Tibial artery (tissue), 4 donors: ENCODE measurements around the gene ENTR1.

Experiments used
- DNase-seq, 2 donors: peaks; one replicate each; pipeline ENCODE4 v3.0.0-alpha.2; 2019
- H3K27ac ChIP-seq, 2 donors: fragments of 200-600 bp; sonication (generic) in 1 of 2; 1 replicate in 1 of 2; 2 replicates in 1 of 2; pipeline ENCODE4 v1.5.1; 2018 to 2019; ENCODE audit warnings: mild to moderate bottlenecking in 1 of 2
- H3K27me3 ChIP-seq, 2 donors: fragments of 200-600 bp; sonication (generic) in 1 of 2; one replicate each; pipeline versions ENCODE4 v1.5.1 to v1.6.0; 2016 to 2019
- H3K36me3 ChIP-seq, 3 donors: fragments of 200-600 bp; sonication (generic) in 2 of 3; one replicate each; pipeline ENCODE4 v1.5.1; 2016 to 2019; ENCODE audit warnings: mild to moderate bottlenecking in 2 of 3
- H3K4me1 ChIP-seq, 4 donors: fragments of 200-600 bp; sonication (generic) in 2 of 4; 1 replicate in 3 of 4; 2 replicates in 1 of 4; pipeline ENCODE4 v1.5.1; 2016 to 2019
- H3K4me3 ChIP-seq, 2 donors: fragments of 200-600 bp; sonication (generic) in 1 of 2; 1 replicate in 1 of 2; 2 replicates in 1 of 2; pipeline ENCODE4 v1.5.1; 2018 to 2019; ENCODE audit warnings: mild to moderate bottlenecking in 2 of 2
- H3K9me3 ChIP-seq, 3 donors: fragments of 200-600 bp; sonication (generic) in 1 of 3; one replicate each; pipeline ENCODE4 v1.5.1; 2016 to 2019
- CTCF ChIP-seq, 2 experiments: fragments of 200-600 bp in 1 of 2; fragments of 450-650 bp in 1 of 2; IDR thresholded peaks; one replicate each; pipeline ENCODE4 v1.5.1; 2017 to 2019; ENCODE audit warnings: antibody characterized with exemption in 2 of 2, mild to moderate bottlenecking in 1 of 2, moderate library complexity in 1 of 2
- intact Hi-C: fragments of 100-400 bp; cut with DNase I; formaldehyde crosslinking; loops from one replicate; pipeline ENCODE4 v1.15.0; 2023; ENCODE audit warnings: low total_unique reads

Gene ENTR1

GRCh38 chr9:136372006-136372405 is 38.4 kb downstream of the ENTR1 start:
- Histone ChIP-seq H3K36me3 (peaks cover 0 to 13% (median 0%) of the 10 kb centered on the region in 3 donors), H3K9me3 (no peaks in the 10 kb centered on the region), H3K4me3 (no peak overlapping the region), H3K27ac (no peak overlapping the region), H3K4me1 (peaks cover 0 to 23% (median 0%) of the 10 kb centered on the region in 4 donors), H3K27me3 (peaks cover 0 to 3% of the 10 kb centered on the region in 2 donors)
- TF ChIP-seq CTCF (IDR thresholded peaks at IDR 0.05) = no peak
- no peak for DNase-seq
- intact Hi-C loops = no loop called here

- H3K9me3 ChIP-seq = no peaks in the 10 kb centered on the region
- DNase-seq = no peak
- no peak overlapping the region for H3K4me3 ChIP-seq
- intact Hi-C loops = no loop called here
- H3K27me3 ChIP-seq = peaks cover 0 to 5% of the 10 kb centered on the region in 2 donors
- H3K27ac ChIP-seq = no peak overlapping the region
- H3K4me1 ChIP-seq = peaks cover 0 to 23% (median 0%) of the 10 kb centered on the region in 4 donors
- peaks cover 0 to 13% (median 0%) of the 10 kb centered on the region in 3 donors for H3K36me3 ChIP-seq
- TF ChIP-seq CTCF (IDR thresholded peaks at IDR 0.05) = no peak
These were observed 38.9 kb downstream of the ENTR1 start for GRCh38 chr9:136371533-136371880.

GRCh38 chr9:136370687-136371532 is 39.5 kb downstream of the ENTR1 start:
- Histone ChIP-seq H3K4me3 (no peak overlapping the region), H3K27me3 (peaks cover 0 to 5% of the 10 kb centered on the region in 2 donors), H3K4me1 (peaks cover 0 to 23% (median 0%) of the 10 kb centered on the region in 4 donors), H3K27ac (no peak overlapping the region), H3K36me3 (peaks cover 0 to 12% (median 0%) of the 10 kb centered on the region in 3 donors), H3K9me3 (no peaks in the 10 kb centered on the region)
- no peak for TF ChIP-seq CTCF (IDR thresholded peaks at IDR 0.05)
- intact Hi-C loops = no loop called here
- no peak for DNase-seq

GRCh38 chr9:136370037-136370436 is 40.4 kb downstream of the ENTR1 start:
- intact Hi-C loops = no loop called here
- no peak overlapping the region for H3K27ac ChIP-seq
- TF ChIP-seq CTCF (IDR thresholded peaks at IDR 0.05) = no peak
- H3K36me3 ChIP-seq = peaks cover 0 to 4% (median 0%) of the 10 kb centered on the region in 3 donors
- peaks cover 0 to 5% of the 10 kb centered on the region in 2 donors for H3K27me3 ChIP-seq
- no peak for DNase-seq
- H3K9me3 ChIP-seq = no peaks in the 10 kb centered on the region
- no peak overlapping the region for H3K4me3 ChIP-seq
- peaks cover 0 to 23% (median 0%) of the 10 kb centered on the region in 4 donors for H3K4me1 ChIP-seq

DNA sequence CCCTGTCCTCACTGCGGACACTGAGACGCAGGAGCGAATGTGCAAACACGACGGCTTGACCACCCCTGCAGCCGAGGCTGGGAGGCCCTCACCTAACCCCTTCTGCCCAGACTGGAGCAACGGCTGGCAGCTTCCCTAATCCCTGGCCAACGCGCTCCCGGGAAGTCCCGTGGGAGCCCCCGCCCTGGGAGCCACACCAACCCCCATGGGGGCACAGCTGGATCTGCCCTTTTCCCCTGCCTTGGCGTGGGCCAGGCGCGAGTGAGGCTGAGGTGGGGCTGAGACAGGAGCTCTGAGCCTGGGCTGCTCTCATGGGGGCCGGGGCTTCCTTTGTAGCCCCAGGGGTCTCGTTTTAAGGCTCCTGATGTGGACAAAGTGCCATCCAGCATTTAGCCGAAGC is 42.2 kb downstream of the ENTR1 start:
- peaks cover 0 to 22% (median 9%) of the 10 kb centered on the region in 4 donors for H3K4me1 ChIP-seq
- no peaks in the 10 kb centered on the region for H3K9me3 ChIP-seq
- H3K27ac ChIP-seq = no peak overlapping the region
- intact Hi-C loops = no loop called here
- peaks cover 0 to 4% (median 0%) of the 10 kb centered on the region in 3 donors for H3K36me3 ChIP-seq
- peaks cover 0 to 9% of the 10 kb centered on the region in 2 donors for H3K27me3 ChIP-seq
- DNase-seq = no peak
- TF ChIP-seq CTCF (IDR thresholded peaks at IDR 0.05) = no peak
- no peak overlapping the region for H3K4me3 ChIP-seq
